GM10266 (cell line): Measurements from ENCODE around the gene TSNAX.

Experiments used
- DNase-seq: peaks from one replicate; pipeline ENCODE4 v3.0.0; 2012; ENCODE audit errors: extremely low spot score
- TF ChIP-seq, protein P1 (sequence below): IDR thresholded peaks from 2 replicates; pipeline ENCODE4 v1.5.1; 2012; ENCODE audit warnings: mild to moderate bottlenecking, low read depth; ENCODE audit not compliant: control insufficient read depth, insufficient read depth; ENCODE audit errors: missing control alignments

The TSNAX gene

DNA sequence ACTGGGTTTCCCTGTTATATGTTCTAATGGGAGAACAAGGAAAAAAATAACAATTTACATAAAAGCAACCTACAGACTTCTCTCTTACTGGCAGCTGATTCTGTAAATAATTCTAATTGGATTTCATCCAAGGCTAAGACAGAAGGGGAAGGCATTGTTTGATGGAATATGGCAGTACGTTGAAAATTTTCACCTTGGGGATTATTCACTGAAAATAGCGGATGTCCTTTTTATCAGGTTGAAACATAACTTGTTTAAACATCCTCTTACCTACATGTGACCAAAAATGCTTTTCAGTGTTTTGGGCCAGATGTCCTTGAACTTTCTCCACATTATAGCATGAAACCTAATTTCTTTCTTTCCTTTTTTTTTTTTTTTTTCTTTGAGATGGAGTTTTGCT, 24.9 kb downstream of the TSNAX start:
- TF ChIP-seq, protein P1, sequence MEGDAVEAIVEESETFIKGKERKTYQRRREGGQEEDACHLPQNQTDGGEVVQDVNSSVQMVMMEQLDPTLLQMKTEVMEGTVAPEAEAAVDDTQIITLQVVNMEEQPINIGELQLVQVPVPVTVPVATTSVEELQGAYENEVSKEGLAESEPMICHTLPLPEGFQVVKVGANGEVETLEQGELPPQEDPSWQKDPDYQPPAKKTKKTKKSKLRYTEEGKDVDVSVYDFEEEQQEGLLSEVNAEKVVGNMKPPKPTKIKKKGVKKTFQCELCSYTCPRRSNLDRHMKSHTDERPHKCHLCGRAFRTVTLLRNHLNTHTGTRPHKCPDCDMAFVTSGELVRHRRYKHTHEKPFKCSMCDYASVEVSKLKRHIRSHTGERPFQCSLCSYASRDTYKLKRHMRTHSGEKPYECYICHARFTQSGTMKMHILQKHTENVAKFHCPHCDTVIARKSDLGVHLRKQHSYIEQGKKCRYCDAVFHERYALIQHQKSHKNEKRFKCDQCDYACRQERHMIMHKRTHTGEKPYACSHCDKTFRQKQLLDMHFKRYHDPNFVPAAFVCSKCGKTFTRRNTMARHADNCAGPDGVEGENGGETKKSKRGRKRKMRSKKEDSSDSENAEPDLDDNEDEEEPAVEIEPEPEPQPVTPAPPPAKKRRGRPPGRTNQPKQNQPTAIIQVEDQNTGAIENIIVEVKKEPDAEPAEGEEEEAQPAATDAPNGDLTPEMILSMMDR, result no peak
- DNase-seq, result no peak

DNA sequence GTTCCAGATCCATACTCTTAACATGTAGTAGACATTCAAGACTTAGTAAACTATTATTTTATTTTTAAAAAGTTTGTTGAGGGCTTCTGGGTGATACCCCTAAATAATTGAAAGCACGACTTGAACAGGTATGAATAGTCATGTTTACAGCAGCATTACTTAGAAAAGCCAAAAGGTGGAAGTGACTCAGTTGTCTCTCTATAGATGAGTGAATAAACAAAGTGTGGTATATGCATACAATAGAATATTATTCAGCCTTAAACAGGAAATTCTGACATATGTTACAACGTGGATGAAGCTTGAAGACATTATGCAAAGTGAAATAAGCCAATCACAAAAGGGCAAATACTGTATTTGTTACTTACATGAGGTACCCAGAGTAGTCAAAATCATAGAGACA, 26.5 kb downstream of the TSNAX start:
- TF ChIP-seq, protein P1, result no peak
- DNase-seq, result no peak

DNA sequence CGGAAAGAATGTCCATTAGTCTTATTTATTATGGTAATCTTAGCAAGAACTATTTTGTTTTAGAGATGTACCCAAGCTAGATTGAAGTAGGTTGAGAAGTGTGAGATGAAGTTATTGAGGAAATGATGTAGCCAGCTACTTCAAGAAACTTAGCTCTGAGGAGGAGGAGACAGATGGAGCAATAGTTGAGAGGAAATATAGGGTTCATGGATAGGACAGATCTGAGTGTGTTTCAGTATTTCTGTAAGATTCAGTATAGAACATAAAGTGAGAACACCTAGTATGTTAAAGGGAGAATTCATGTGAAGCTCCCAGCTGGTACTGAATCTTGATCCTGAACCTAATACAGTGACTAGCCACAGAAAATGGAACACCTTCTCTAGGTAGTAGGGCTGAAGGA, 28.9 kb downstream of the TSNAX start:
- DNase-seq, result no peak
- TF ChIP-seq, protein P1, result no peak

DNA sequence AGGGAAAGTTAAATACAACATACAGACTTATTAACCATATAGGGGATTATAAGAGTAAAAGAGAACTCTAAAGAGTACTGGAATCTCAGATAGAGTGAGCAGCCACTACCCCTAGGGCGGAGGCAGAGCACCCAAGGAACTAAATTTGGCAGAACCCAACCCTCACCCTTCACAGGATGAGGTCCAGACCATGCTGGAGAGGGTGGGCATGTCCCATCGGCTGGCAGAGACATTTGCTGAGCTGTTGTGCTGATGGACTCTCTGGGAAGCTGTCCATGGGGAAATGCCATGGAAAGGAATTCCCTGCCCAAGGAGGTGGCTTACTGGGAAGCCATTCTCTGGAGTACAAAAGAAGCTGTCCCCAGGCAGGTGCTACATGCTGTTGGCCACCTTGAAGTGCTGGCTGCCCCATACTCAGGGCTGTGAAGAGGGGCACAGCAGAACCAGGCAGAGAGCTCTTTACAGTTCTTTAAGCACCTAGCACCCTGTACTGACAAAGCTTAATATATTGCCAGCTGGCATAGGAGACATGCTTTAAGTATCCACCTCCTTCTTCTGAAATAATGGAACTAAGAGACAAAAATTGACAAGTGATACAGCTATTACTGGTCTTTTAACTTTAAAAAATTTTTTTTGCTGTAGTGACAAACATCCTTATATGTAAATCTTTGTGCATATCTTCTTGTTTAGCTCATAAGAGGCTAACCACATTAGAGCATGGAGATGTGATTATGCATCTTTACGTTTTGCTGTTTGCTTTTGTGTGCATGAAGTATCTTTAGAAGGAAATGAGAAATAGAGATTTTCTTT, 29.6 kb downstream of the TSNAX start:
- TF ChIP-seq, protein P1, result no peak
- no peak for DNase-seq

DNA sequence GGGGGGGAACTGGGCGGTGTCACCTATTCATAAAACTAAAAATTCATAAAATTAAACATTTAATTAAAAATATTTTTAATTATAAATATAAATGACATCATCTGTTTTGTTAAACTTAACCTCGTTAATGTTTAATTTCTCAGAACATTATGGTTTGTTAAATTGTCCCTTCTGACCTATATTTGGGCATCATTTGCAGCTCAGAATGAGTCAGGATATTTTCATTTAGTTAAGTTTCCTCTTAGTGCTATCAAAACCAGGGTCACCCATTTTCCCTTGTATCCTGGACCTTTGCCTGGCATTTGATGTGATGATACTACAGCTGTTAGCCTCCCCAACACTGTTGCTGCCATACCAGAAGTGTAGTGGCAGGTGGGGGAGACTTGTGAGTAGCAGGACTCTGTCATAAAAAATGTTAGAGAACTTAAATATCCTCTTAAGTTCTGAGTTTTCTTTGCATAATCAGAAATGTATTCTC, 30.3 kb downstream of the TSNAX start:
- no peak for DNase-seq
- TF ChIP-seq, protein P1, result no peak

DNA sequence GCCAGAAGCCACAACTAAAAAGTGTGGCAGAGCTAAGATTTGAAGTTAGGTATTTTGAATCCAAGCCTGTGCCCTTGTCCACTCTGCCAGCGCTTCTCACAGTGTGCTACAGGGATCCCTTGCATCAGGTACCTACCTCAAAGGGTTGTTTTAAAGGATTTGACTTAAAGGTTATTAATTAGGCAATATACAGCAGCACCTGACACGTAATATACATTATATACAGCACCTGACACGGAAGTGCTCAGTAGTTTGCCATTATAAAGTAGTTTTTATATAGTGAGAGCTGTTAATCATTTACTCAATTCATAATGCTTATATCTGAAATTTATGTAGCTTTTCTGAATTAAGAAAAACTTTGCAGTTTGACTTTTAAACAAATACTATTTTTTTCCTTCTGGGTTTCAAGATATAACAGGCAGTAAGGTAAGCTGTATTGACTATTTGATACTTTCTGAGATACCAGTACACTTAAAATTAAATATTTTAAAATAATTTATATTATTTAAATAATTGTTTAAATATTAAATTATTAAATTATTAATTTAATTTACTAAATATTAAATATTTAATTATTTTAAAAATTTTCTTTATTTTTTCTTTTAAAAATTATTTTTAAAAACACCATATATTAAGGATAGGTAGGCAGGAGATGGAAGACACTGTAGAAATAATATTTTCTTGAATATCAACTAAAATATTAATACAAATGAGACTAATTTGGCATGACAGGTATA, 33.3 kb downstream of the TSNAX start:
- TF ChIP-seq, protein P1, result no peak
- no peak for DNase-seq

DNA sequence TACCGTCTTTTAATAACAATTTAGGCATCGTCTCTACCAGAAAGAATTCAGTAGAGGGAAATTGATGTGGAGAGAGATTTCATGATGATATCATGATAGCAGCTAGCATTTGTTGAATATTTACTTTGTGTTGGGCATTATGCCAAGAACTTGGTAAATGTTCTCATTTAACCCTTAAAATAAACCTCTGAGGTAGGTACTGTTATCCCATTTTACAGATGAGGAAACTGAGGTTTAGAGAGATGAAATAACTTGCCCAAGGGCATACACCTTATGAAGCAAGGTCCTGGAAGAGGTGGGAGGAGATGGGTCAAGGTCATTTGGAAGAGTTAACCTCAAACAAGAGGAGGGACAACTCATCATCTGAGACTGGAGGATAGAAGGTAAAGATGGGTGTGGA, 34.8 kb downstream of the TSNAX start:
- TF ChIP-seq, protein P1, result no peak
- DNase-seq, result no peak
